Heart right ventricle (tissue), 16 donors: ENCODE measurements around the gene MTHFSD. TPM values are rescaled to one million over a fixed set of nuclear protein-coding genes. Genes with fewer than 3 reads are reported as not detected.

Experiments
- ATAC-seq, 8 donors: fragments of 200-7000 bp; cut with Tn5 transposase; one replicate each; pipeline ENCODE4 v1.9.1; 2020; ENCODE audit warnings: mild to moderate bottlenecking in 8 of 8, moderate library complexity in 8 of 8, moderate number of reproducible peaks in 1 of 8
- DNase-seq, 2 donors: peaks; one replicate each; pipeline ENCODE4 v3.0.0-alpha.2; 2020
- H3K27ac ChIP-seq, 10 donors: fragments of 200-600 bp; sonication (generic) in 2 of 10; one replicate each; pipeline versions ENCODE4 v1.5.0 to v1.8.0; 2020 to 2022; ENCODE audit warnings: mild to moderate bottlenecking in 3 of 10
- H3K27me3 ChIP-seq, 7 donors: fragments of 200-600 bp; one replicate each; pipeline ENCODE4 v1.8.0; 2021 to 2022; ENCODE audit warnings: mild to moderate bottlenecking in 2 of 7
- H3K36me3 ChIP-seq, 9 donors: fragments of 200-600 bp; sonication (generic) in 1 of 9; one replicate each; pipeline versions ENCODE4 v1.5.0 to v1.8.0; 2020 to 2022; ENCODE audit warnings: mild to moderate bottlenecking in 2 of 9
- H3K4me1 ChIP-seq, 9 donors: fragments of 200-600 bp; sonication (generic) in 1 of 9; one replicate each; pipeline versions ENCODE4 v1.5.0 to v1.8.0; 2020 to 2022; ENCODE audit warnings: mild to moderate bottlenecking in 4 of 9
- H3K4me3 ChIP-seq, 10 donors: fragments of 200-600 bp; sonication (generic) in 2 of 10; one replicate each; pipeline versions ENCODE4 v1.5.0 to v1.8.0; 2020 to 2022; ENCODE audit warnings: mild to moderate bottlenecking in 7 of 10, moderate library complexity in 2 of 10
- H3K9me3 ChIP-seq, 11 donors: fragments of 200-600 bp in 10 of 11; sonication (generic) in 2 of 11; one replicate each; pipeline versions ENCODE4 v1.5.0 to v1.8.0; 2013 to 2022; ENCODE audit warnings: mild to moderate bottlenecking in 2 of 11, control low read depth in 1 of 11, moderate library complexity in 1 of 11
- WGBS, 2 donors: extraction: QIAGEN DNeasy Blood & Tissue Kit; methylation state at CpG; one replicate each; pipeline ENCODE4 v1.1.7; 2013; ENCODE audit warnings: inconsistent platforms in 1 of 2; 5-methylcytosine and 5-hydroxymethylcytosine counted together
- intact Hi-C, 10 donors: fragments of 100-400 bp; cut with DNase I; formaldehyde crosslinking; loops; one replicate each; pipeline versions ENCODE4 v1.11.1 to v1.14.2; 2022
- polyA plus RNA-seq, 2 donors: library from polyadenylated mRNA; stranded (reverse); fragments of 200-250 nt; gene quantifications; one replicate each; pipeline ENCODE4 v1.2.3, GENCODE V29; 2013
- total RNA-seq, 10 donors: library from RNA; stranded (reverse); fragmentation: NEBNext Ultra II Directional in 3 of 10; extraction: Animal tissue kit (Norgen Biotek cat#: 25700) in 3 of 10; gene quantifications; one replicate each; pipeline versions ENCODE4 v1.2.1 to v1.2.4, GENCODE V29; 2021 to 2023
- TF ChIP-seq, protein P1 (sequence below), 9 donors: fragments of 200-600 bp; sonication (generic) in 2 of 9; IDR thresholded peaks; one replicate each; pipeline versions ENCODE4 v1.5.0 to v1.8.0; 2021 to 2022; ENCODE audit warnings: antibody characterized with exemption in 9 of 9, mild to moderate bottlenecking in 5 of 9, moderate library complexity in 1 of 9
- donor health status: Arrhythmogenic right ventricular cardiomyopathy.
- donor health status: ischemic (EF 13 %, LVEDD 7.1; RV severe dilation, severe dysfunction).
- donor health status: healthy with polysubstance abuse.
- donor health status: DM: no; HTN: yes; CAD: no.
- donor health status: DM: no; HTN: no; CAD: no.
- donor health status: ischemic (EF 25% LVEDD 6.9; RV normal size, moderate dysfunction).
- donor health status: ischemic (EF 25% LVEDD 5.7; RV mildly dilated, moderate dysfunction).
- donor health status: healthy.
- donor health status: DM: yes; HTN: yes; CAD: no.
- donor health status: Ischemic cardiomyopathy.
- donor health status: ischemic (EF 35%, LVEDD 5.7; RV mildly dilated, moderate dysfunction).
- donor health status: nonischemic (EF 11% LVEDD 7.7; RV severe dilation, severe dysfunction).
- donor health status: DM: yes; HTN: yes; CAD: no.
- donor health status: PGD.
- donor health status: ischemic (EF 29% LVEDD 5.4; RV normal size, mild dysfunction).
- donor health status: nonischemic (EF 23%, LVEDD 6.1; RV moderate dilation, normal function).

The MTHFSD gene
- total and polyA plus RNA-seq, 12 donors = 5.1 to 13.1 (median 11.3) TPM

DNA sequence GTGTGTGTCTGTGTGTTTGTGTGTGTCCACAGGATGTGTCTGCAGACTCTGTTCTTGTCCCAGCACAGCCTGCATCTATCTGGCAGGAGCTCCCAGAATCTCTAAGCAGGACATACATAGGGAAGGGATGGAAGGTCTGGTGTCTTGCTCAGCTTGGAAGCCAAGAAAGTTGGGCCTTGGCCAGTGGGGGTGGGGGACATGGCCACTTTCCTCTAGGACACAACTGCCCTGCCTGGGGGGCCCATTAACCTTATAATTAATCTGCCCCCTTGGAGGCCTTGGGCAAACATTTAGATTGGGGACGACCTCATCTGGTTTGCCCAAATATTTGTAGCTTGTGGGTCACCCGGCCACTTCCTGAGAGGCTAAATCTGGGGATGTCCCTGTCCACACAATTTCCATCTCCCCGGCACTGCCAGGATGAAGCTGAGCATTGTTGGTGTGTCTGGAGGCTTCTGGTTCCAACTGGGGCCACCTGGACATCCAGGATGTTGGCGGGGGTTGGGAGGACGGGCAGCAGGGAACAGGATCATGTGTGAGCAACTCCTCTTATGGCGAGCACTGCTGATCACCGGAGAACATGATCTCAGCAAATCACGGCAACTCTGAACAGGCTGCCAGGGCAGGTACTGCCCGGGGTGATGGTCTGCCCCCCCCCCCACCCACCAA is 61.9 kb downstream of the MTHFSD start:
- H3K4me3 ChIP-seq = no peak overlapping the region
- H3K27me3 ChIP-seq = peaks cover 48 to 100% (median 99%) of the 10 kb centered on the region in 7 donors
- DNase-seq (no peak), ATAC-seq (no peak)
- no peaks in the 10 kb centered on the region for H3K36me3 ChIP-seq
- TF ChIP-seq, protein P1, sequence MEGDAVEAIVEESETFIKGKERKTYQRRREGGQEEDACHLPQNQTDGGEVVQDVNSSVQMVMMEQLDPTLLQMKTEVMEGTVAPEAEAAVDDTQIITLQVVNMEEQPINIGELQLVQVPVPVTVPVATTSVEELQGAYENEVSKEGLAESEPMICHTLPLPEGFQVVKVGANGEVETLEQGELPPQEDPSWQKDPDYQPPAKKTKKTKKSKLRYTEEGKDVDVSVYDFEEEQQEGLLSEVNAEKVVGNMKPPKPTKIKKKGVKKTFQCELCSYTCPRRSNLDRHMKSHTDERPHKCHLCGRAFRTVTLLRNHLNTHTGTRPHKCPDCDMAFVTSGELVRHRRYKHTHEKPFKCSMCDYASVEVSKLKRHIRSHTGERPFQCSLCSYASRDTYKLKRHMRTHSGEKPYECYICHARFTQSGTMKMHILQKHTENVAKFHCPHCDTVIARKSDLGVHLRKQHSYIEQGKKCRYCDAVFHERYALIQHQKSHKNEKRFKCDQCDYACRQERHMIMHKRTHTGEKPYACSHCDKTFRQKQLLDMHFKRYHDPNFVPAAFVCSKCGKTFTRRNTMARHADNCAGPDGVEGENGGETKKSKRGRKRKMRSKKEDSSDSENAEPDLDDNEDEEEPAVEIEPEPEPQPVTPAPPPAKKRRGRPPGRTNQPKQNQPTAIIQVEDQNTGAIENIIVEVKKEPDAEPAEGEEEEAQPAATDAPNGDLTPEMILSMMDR (IDR thresholded peaks at IDR 0.05) = no peak
- no peaks in the 10 kb centered on the region for H3K9me3 ChIP-seq
- intact Hi-C loops = no loop called here
- H3K4me1 ChIP-seq = peaks cover 0 to 16% (median 10%) of the 10 kb centered on the region in 9 donors
- 17 to 22% methylated on average over 9 of the region's 9 CpGs for WGBS, 2 donors
- H3K27ac ChIP-seq = no peak overlapping the region

DNA sequence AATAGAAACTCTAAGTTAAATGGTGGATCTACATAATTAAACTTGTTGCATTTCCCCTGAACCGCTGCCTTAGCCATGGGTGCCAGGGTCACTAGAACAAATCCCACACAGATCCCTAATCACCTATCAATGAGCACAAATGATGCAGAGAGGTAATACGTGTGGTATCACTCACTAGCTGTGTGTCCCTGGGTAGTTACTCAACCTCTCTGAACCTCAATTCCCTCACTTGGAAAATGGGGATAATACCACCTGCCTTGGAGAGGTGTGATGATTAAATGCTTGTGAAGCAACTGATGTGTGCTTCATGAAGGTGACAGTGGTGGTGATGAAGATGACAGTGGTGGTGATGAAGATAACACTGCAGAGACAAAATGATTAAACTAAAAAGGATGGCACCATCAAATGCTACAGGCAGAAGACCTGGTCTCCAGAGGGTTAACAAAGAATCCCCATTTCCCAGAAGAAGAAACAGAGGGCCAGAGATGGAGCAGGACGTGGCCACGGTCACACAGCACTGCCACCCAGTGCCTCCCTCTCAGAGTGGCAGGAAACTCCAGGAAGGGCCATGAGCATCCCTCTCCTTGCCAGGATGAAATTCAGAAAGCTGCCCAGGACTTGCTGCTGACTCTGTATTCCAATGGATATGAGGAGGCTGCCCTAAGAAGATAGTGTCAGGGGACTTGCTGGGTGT is 62.6 kb downstream of the MTHFSD start:
- ATAC-seq = no peak

DNA sequence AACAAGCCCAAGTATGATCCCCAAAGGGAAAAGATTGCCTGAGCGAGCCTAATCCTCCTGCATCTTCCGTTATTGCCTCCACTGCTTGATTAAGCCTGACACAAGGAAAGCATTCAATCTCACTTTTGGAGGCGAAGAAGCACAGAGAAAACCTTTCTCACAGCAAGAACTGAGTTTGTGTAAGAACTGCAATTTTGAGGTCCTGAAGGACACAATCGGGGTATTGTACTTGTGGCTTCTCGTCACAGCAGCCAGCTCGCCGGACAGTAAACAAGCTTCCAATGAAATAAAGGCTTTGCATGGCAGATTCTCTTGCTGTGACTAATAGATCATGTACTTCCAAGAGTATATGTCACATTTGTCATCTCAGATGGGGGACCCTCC is 63.4 kb downstream of the MTHFSD start:
- intact Hi-C loops = no loop called here
- Histone ChIP-seq H3K27me3 (peaks cover 36 to 100% (median 99%) of the 10 kb centered on the region in 7 donors), H3K4me3 (no peak overlapping the region), H3K36me3 (no peaks in the 10 kb centered on the region), H3K4me1 (peaks cover 0 to 6% (median 4%) of the 10 kb centered on the region in 9 donors), H3K9me3 (no peaks in the 10 kb centered on the region), H3K27ac (no peak overlapping the region)
- TF ChIP-seq, protein P1 (IDR thresholded peaks at IDR 0.05) = no peak
- no peak for DNase-seq
- 73 to 78% methylated on average over 7 of the region's 7 CpGs for WGBS, 2 donors
- no peak for ATAC-seq

More for the DNA sequence above, 62.6 kb downstream of the MTHFSD start:
- no peak overlapping the region for H3K27ac ChIP-seq
- H3K9me3 ChIP-seq = no peaks in the 10 kb centered on the region
- no peaks in the 10 kb centered on the region for H3K36me3 ChIP-seq
- no peak for DNase-seq
- intact Hi-C loops = no loop called here
- H3K4me3 ChIP-seq = no peak overlapping the region
- WGBS, 2 donors = 57 to 59% methylated on average over 4 of the region's 4 CpGs
- peaks cover 41 to 100% (median 99%) of the 10 kb centered on the region in 7 donors for H3K27me3 ChIP-seq
- peaks cover 0 to 13% (median 10%) of the 10 kb centered on the region in 9 donors for H3K4me1 ChIP-seq
- TF ChIP-seq, protein P1 (IDR thresholded peaks at IDR 0.05) = no peak

DNA sequence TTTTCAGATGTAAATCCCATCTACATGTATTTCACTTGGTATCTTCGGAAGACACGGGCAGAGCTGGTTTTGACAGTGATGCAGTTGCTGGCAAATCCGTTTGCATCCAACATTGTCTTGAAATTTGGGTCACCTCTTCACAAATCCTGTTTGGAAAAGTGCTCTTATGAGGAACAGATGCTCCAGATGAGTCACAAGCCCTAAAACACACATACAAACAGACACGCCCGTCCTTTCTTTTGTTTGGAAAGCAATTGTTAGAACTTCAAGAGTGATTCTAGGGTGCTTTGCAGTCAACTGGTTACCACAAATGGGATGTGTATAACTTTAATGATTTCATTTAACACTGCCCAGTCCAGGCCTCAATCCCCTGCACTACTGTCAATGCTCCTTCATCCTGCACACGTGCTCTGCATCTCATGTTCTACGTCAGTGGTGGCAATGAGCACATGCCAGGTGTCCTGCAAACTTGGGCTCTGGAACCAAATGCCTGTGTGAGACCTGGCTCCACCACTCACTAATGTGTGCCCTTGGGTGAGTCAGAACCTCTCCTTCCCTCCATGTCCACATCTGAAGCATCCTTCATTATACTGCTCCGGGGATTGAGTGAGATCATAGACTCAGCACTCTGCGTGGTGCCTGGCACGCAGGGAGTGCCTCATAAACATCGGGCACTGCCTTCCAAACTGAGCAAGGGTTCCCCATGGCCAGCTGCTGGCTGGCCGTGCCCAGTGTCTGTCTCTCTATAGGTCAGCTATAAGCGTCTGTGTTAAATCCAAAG is 64.0 kb downstream of the MTHFSD start:
- TF ChIP-seq, protein P1 (IDR thresholded peaks at IDR 0.05) = no peak
- H3K27me3 ChIP-seq = peaks cover 30 to 100% (median 99%) of the 10 kb centered on the region in 7 donors
- H3K36me3 ChIP-seq = no peaks in the 10 kb centered on the region
- no peaks in the 10 kb centered on the region for H3K4me1 ChIP-seq
- no peak for ATAC-seq
- no peaks in the 10 kb centered on the region for H3K9me3 ChIP-seq
- 75 to 80% methylated on average over 13 of the region's 13 CpGs for WGBS, 2 donors
- no peak for DNase-seq
- no peak overlapping the region for H3K4me3 ChIP-seq
- intact Hi-C loops = no loop called here
- no peak overlapping the region for H3K27ac ChIP-seq
